A549 (cell line): ENCODE data around the gene TBX6. TPM values are rescaled to one million over a fixed set of nuclear protein-coding genes. Genes with fewer than 3 reads are reported as not detected.

Experiments used
- ATAC-seq, 2 experiments: fragments of 200-7000 bp in 1 of 2; fragments of >200 bp in 1 of 2; cut with Nextera tagmentation in 1 of 2; cut with Tn5 transposase in 1 of 2; 3 replicates each; pipeline versions ENCODE4 v1.8.0 to v1.9.1; 2018 to 2020; ENCODE audit warnings: mild to moderate bottlenecking in 1 of 2, moderate library complexity in 1 of 2
- CTCF ChIA-PET: fragments of 300-600 bp; sonication (Branson Sonifier 250); formaldehyde crosslinking; extraction: SDS; loops from one replicate; lab custom pipeline; 2021; ENCODE audit warnings: antibody characterized with exemption, inconsistent platforms; lab: Yijun Ruan, JAX
- POLR2A ChIA-PET: fragments of 350-600 bp; formaldehyde crosslinking; extraction: SDS; loops from one replicate; lab custom pipeline; 2021; ENCODE audit warnings: antibody characterized with exemption, inconsistent platforms; lab: Yijun Ruan, JAX
- DNase-seq, 2 experiments: peaks; one replicate each; pipeline versions ENCODE4 v3.0.0 to v3.0.0-alpha.2; 2011 to 2016; ENCODE audit warnings: low read depth in 1 of 2, low spot score in 1 of 2
- FAIRE-seq: peaks from 2 replicates; lab custom pipeline; 2011; peaks lifted over from hg19 to GRCh38; lab: Jason Lieb, UNC
- H3K27ac ChIP-seq, 2 experiments: fragments of >200 bp; sonication (Bioruptor Twin); formaldehyde crosslinking; 3 replicates each; pipeline ENCODE4 v1.5.1; 2016 to 2017
- H3K4me1 ChIP-seq: fragments of >200 bp; sonication (Bioruptor Twin); formaldehyde crosslinking; 3 replicates; pipeline ENCODE4 v1.6.1; 2016
- H3K4me2 ChIP-seq: fragments of >200 bp; sonication (Bioruptor Twin); formaldehyde crosslinking; 3 replicates; pipeline ENCODE4 v1.6.1; 2016
- H3K4me3 ChIP-seq: fragments of >200 bp; sonication (Bioruptor Twin); formaldehyde crosslinking; 3 replicates; pipeline ENCODE4 v1.5.1; 2016
- H3K9me3 ChIP-seq: fragments of >200 bp; sonication (Bioruptor Twin); formaldehyde crosslinking; 3 replicates; pipeline ENCODE4 v1.6.1; 2016
- BCL3 ChIP-seq: fragments of >200 bp; sonication (Bioruptor Twin); formaldehyde crosslinking; IDR thresholded peaks from 3 replicates; pipeline ENCODE4 v1.6.1; 2016
- BHLHE40 ChIP-seq: IDR thresholded peaks from 2 replicates; pipeline ENCODE4 v1.6.1; 2012; ENCODE audit warnings: low read depth, low read length, inconsistent platforms
- CBX2 ChIP-seq: fragments of 200-600 bp; sonication (generic); IDR thresholded peaks from 2 replicates; pipeline ENCODE4 v1.6.1; 2016; ENCODE audit warnings: low read depth, mild to moderate bottlenecking, borderline replicate concordance
- CHD4 ChIP-seq: fragments of 200-600 bp; sonication (generic); IDR thresholded peaks from 2 replicates; pipeline ENCODE4 v1.6.1; 2016; ENCODE audit warnings: antibody characterized with exemption, mild to moderate bottlenecking, borderline replicate concordance
- CTCF ChIP-seq: fragments of >200 bp; sonication (Bioruptor Twin); formaldehyde crosslinking; IDR thresholded peaks from 3 replicates; pipeline ENCODE4 v1.5.1; 2016
- E2F6 ChIP-seq: IDR thresholded peaks from 2 replicates; pipeline ENCODE4 v1.6.1; 2012; ENCODE audit warnings: low read depth, borderline replicate concordance
- ELK1 ChIP-seq: fragments of 150-350 bp; IDR thresholded peaks from 2 replicates; pipeline ENCODE4 v1.6.1; 2014; ENCODE audit warnings: low read depth, mild to moderate bottlenecking, low read length
- FOXS1 ChIP-seq: fragments of 250-450 bp; sonication (Bioruptor Pico); IDR thresholded peaks from 2 replicates; pipeline ENCODE4 v1.5.0; 2020; ENCODE audit warnings: mild to moderate bottlenecking, moderate library complexity
- GATA3 ChIP-seq: IDR thresholded peaks from 2 replicates; pipeline ENCODE4 v1.6.1; 2012; ENCODE audit warnings: borderline replicate concordance
- HOXA7 ChIP-seq: fragments of 250-450 bp; sonication (Bioruptor Pico); IDR thresholded peaks from 2 replicates; pipeline ENCODE4 v1.5.0; 2020; ENCODE audit warnings: mild to moderate bottlenecking, moderate library complexity
- JUN ChIP-seq, 2 experiments: fragments of >200 bp; sonication (Bioruptor Twin); formaldehyde crosslinking; IDR thresholded peaks; 2 replicates in 1 of 2; 3 replicates in 1 of 2; pipeline ENCODE4 v1.6.1; 2016 to 2017
- JUNB ChIP-seq: fragments of >200 bp; sonication (Bioruptor Twin); formaldehyde crosslinking; IDR thresholded peaks from 2 replicates; pipeline ENCODE4 v1.6.1; 2016
- MAX ChIP-seq: IDR thresholded peaks from 2 replicates; pipeline ENCODE4 v1.6.1; 2012
- MAZ ChIP-seq: fragments of 150-350 bp; IDR thresholded peaks from 2 replicates; pipeline ENCODE4 v1.6.1; 2014; ENCODE audit warnings: antibody characterized with exemption, low read depth, low read length, borderline replicate concordance
- NR3C1 ChIP-seq: fragments of >200 bp; sonication (Bioruptor Twin); formaldehyde crosslinking; IDR thresholded peaks from 3 replicates; pipeline ENCODE4 v1.6.1; 2017
- PHF8 ChIP-seq: fragments of 200-600 bp; sonication (generic); IDR thresholded peaks from 2 replicates; pipeline ENCODE4 v1.6.1; 2016; ENCODE audit warnings: low read depth, mild to moderate bottlenecking, antibody characterized with exemption, moderate library complexity, borderline replicate concordance
- POLR2A ChIP-seq: IDR thresholded peaks from 2 replicates; pipeline ENCODE4 v1.6.1; 2012; ENCODE audit warnings: mild to moderate bottlenecking, low read length
- RAD21 ChIP-seq, 2 experiments: fragments of >200 bp in 1 of 2; sonication (Bioruptor Twin) in 1 of 2; formaldehyde crosslinking in 1 of 2; IDR thresholded peaks in 1 of 2; conservative IDR thresholded peaks in 1 of 2; 2 replicates in 1 of 2; 3 replicates in 1 of 2; pipeline ENCODE4 v1.6.1; 2012 to 2018; ENCODE audit warnings: inconsistent platforms in 1 of 2
- RFX5 ChIP-seq: fragments of 450-650 bp; IDR thresholded peaks from 2 replicates; pipeline ENCODE4 v1.7.1; 2014; ENCODE audit warnings: antibody characterized with exemption, mild to moderate bottlenecking, moderate library complexity
- SMC3 ChIP-seq: fragments of >200 bp; sonication (Bioruptor Twin); formaldehyde crosslinking; IDR thresholded peaks from 3 replicates; pipeline ENCODE4 v1.6.1; 2018; ENCODE audit warnings: inconsistent platforms
- TP53 ChIP-seq: fragments of 250-450 bp; sonication (Bioruptor Pico); IDR thresholded peaks from 2 replicates; pipeline ENCODE4 v1.5.0; 2021; ENCODE audit warnings: mild to moderate bottlenecking, moderate library complexity
- ZC3H11A ChIP-seq: fragments of 450-650 bp; IDR thresholded peaks from 2 replicates; pipeline ENCODE4 v1.6.1; 2014; ENCODE audit warnings: antibody characterized with exemption, mild to moderate bottlenecking
- WGBS: methylation state at CpG from one replicate; pipeline ENCODE4 v1.1.6; 2017; ENCODE audit errors: missing lambda C conversion rate; 5-methylcytosine and 5-hydroxymethylcytosine counted together
- polyA minus RNA-seq: library from RNA; depleted of rRNA, polyadenylated mRNA; stranded (reverse); fragments of >200 nt; gene quantifications from 2 replicates; pipeline ENCODE4 v1.2.3, GENCODE V29; 2011; rRNA and poly(A)+ RNA removed
- polyA plus RNA-seq, 4 experiments: library from polyadenylated mRNA; depleted of rRNA in 3 of 4; stranded (reverse); fragments of >200 nt; fragmentation: RNase III in 1 of 4; extraction: RNeasy Plus Mini Kit Qiagen cat#74134 plus additional on column Dnase treatment in 1 of 4; gene quantifications; 2 replicates in 3 of 4; 3 replicates in 1 of 4; pipeline ENCODE4 v1.2.3, GENCODE V29; 2011 to 2017

TBX6 gene
- polyA plus RNA-seq (2011; rRNA removed): 0.11 and 0.14 TPM in 2 replicates
- 0.12 and 0.17 TPM in 2 replicates for polyA plus RNA-seq (2012; cell fraction: cytosol; rRNA removed)
- polyA plus RNA-seq (2012; cell fraction: nucleus; rRNA removed): 0.39 and 0.49 TPM in 2 replicates
- 0.26 to 0.63 TPM (median 0.62 TPM) in 3 replicates for polyA plus RNA-seq (2017; fragmentation: RNase III; extraction: RNeasy Plus Mini Kit Qiagen cat#74134 plus additional on column Dnase treatment)
- polyA minus RNA-seq: 0.44 TPM in 1 of 2 replicates, not detected in the other

GRCh38 chr16:30091474-30092372 lies at the start of gene TBX6:
TBX6 (minus strand) TSS chr16:30091924; CDS start chr16:30091193, 731 bp downstream.
- ATAC-seq (peak; percentile 80 to 93), FAIRE-seq (no peak), DNase-seq (peak; percentile 90 to 91)
- CTCF ChIA-PET: interaction anchor here (0.6 to 9.6 kb wide), 50 partner anchors 8 to 551 kb away, joined by 3 to 153 read pairs (median 6); partner anchors contain the start of genes ALDOA, DCTPP1, GDPD3 and PPP4C
- peak within 1 kb of the TSS; percentile 59 for H3K4me3 ChIP-seq
- H3K9me3 ChIP-seq: 0 out of 3 replicates have a peak, but pooled peaks cover under 1% of the 10 kb centered on the region
- POLR2A ChIA-PET: interaction anchor here (0.6 to 4.9 kb wide), 5 partner anchors 15 to 326 kb away, joined by 3 to 67 read pairs (median 4); partner anchors contain the start of gene ALDOA
- peak; percentile 76 to 82 for TF ChIP-seq RAD21 (conservative IDR thresholded peaks at IDR 0.05 in 1 of 2, IDR thresholded peaks at IDR 0.05 in 1 of 2)
- TF ChIP-seq NR3C1: no peak
- no peak for TF ChIP-seq ZC3H11A
- peak; percentile 49; the same call in 2 of the 3 replicates for TF ChIP-seq CTCF
- peak; percentile 50 for TF ChIP-seq SMC3
- TF ChIP-seq POLR2A: peak; percentile 53
- peak in 1 of 2 experiments; percentile 47; a peak in 1 of 5 replicates for TF ChIP-seq JUN (IDR thresholded peaks at IDR 0.05)
- peak; percentile 64; the same call in 1 of the 2 replicates for TF ChIP-seq MAX
- TF ChIP-seq E2F6: peak; percentile 80; the same call in 1 of the 2 replicates
- no peak for TF ChIP-seq CHD4
- peak within 1 kb of the TSS; percentile 88 for H3K4me2 ChIP-seq
- peaks cover 29% of the 10 kb centered on the region for H3K4me1 ChIP-seq
- WGBS: 18% methylated on average over 27 of the region's 76 CpGs
- H3K27ac ChIP-seq: peak within 1 kb of the TSS; percentile 79 to 94

DNA sequence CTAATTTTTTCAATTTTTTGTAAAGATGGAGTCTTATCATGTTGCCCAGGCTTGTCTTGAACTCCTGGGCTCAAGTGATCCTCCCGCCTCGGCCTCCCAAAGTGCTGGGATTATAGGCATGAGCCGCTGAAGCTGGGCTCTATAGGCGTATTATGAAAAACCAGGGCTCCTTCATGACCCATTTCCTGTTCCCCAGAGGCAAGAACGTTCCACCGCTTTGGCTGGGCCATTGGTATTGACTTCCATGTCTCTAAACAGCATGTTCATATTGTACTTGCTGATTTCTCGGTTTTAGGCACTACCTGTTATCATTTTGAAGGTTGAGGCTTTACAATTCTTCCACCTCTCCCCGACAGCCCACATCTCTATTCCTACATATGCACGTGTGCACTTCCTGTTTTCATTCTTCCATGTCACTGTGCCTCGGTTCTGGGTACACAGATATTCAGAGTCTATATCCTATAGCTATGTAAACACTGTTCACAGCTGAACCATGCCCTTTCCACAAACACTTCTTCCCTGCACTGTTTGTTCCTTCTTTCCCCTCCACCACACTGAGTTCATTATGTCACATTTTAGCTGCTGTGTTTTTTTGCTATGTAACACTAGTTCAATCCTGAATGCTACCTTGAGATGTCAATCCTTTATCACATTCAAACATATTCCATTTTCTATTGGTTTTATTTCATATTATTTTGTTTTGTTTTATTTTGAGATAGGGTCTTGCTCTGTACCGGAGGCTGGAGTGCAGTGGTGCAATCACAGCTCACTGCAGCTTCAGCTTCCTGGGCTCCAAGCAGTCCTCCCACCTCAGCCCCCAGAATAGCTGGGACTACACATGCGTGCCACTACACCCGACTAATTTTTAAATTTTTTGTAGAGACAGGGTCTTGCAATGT lies 48.1 kb upstream of the TBX6 start:
- Histone ChIP-seq H3K4me2 (0 out of 3 replicates have a peak overlapping the region, but pooled peaks have one; percentile 4), H3K4me1 (peaks cover 4% of the 10 kb centered on the region; the same call in 1 of the 3 replicates), H3K4me3 (no peak overlapping the region), H3K9me3 (no peaks in the 10 kb centered on the region), H3K27ac (no peak overlapping the region)
- WGBS: 65% methylated on average over 13 of the region's 13 CpGs
- FAIRE-seq (no peak), ATAC-seq (no peak; a peak in 1 of 6 replicates), DNase-seq (no peak)
- POLR2A ChIA-PET: no interaction called here
- TF ChIP-seq POLR2A (no peak), BHLHE40 (no peak), PHF8 (no peak), HOXA7 (CRISPR knock-in tag) (no peak), CHD4 (no peak), FOXS1 (CRISPR knock-in tag) (no peak), BCL3 (no peak), GATA3 (no peak), CBX2 (no peak), ELK1 (no peak), RFX5 (no peak), JUNB (no peak), MAZ (no peak), TP53 (CRISPR knock-in tag) (no peak), RAD21 (conservative IDR thresholded peaks at IDR 0.05 in 1 of 2, IDR thresholded peaks at IDR 0.05 in 1 of 2) (no peak)
- CTCF ChIA-PET: interaction anchor here (0.6 to 2.5 kb wide), 4 partner anchors 20 to 418 kb away, joined by 3 to 11 read pairs (median 6); partner anchors contain the start of genes GDPD3 and TBX6
